Cardiac atrium fibroblast (primary cell): ENCODE results near the gene KRTAP9-8. TPM values are rescaled to one million over a fixed set of nuclear protein-coding genes. Genes with fewer than 3 reads are reported as not detected.

Experiments
- total RNA-seq: library from RNA; depleted of rRNA; stranded (reverse); fragments of >200 nt; gene quantifications from 2 replicates; pipeline ENCODE4 v1.2.3, GENCODE V29; 2015

KRTAP9-8 gene, protein sequence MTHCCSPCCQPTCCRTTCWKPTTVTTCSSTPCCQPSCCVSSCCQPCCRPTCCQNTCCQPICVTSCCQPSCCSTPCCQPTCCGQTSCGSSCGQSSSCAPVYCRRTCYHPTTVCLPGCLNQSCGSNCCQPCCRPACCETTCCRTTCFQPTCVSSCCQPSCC
- not detected in 2 replicates for total RNA-seq

DNA sequence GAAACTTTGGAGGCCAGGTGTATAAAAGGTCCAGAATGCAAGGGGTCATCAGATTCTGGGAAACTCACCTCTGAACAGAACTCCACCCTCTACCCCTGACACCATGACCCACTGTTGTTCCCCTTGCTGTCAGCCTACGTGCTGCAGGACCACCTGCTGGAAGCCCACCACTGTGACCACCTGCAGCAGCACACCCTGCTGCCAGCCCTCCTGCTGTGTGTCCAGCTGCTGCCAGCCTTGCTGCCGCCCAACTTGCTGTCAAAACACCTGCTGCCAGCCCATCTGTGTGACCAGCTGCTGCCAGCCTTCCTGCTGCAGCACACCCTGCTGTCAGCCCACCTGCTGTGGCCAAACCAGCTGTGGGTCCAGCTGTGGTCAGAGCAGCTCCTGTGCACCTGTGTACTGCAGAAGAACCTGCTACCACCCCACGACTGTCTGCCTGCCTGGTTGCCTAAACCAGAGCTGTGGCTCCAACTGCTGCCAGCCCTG lies at the start of gene KRTAP9-8:
TSS of gene KRTAP9-8 (plus strand) at position 51 of the 489 bp plus-strand sequence. CDS start at position 104, 53 bp downstream.

DNA sequence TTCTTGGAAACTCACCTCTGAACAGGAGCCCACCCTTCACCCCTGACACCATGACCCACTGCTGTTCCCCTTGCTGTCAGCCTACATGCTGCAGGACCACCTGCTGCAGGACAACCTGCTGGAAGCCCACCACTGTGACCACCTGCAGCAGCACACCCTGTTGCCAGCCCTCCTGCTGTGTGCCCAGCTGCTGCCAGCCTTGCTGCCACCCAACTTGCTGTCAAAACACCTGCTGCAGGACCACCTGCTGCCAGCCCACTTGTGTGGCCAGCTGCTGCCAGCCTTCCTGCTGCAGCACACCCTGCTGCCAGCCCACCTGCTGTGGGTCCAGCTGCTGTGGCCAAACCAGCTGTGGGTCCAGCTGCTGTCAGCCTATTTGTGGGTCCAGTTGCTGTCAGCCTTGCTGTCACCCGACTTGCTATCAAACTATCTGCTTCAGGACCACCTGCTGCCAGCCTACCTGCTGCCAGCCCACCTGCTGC lies 47.9 kb upstream of the KRTAP9-8 start, which contains the start of gene KRTAP9-1:
TSS of gene KRTAP9-1 (plus strand) at position 51 of the 482 bp plus-strand sequence. CDS start at position 51, 0 bp downstream.

DNA sequence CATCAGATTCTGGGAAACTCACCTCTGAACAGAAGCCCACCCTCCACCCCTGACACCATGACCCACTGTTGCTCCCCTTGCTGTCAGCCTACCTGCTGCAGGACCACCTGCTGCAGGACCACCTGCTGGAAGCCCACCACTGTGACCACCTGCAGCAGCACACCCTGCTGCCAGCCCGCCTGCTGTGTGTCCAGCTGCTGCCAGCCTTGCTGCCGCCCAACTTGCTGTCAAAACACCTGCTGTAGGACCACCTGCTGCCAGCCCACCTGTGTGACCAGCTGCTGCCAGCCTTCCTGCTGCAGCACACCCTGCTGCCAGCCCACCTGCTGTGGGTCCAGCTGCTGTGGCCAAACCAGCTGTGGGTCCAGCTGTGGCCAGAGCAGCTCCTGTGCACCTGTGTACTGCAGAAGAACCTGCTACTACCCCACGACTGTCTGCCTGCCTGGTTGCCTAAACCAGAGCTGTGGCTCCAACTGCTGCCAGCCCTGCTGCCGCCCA lies 11.2 kb upstream of the KRTAP9-8 start, which contains the start of gene KRTAP9-2:
TSS of gene KRTAP9-2 (plus strand) at position 51 of the 498 bp plus-strand sequence. CDS start at position 58, 7 bp downstream.

GRCh38 chr17:41232399-41233105 lies 5.2 kb upstream of the KRTAP9-8 start, which contains the start of gene KRTAP9-3:
KRTAP9-3 (plus strand) TSS chr17:41232449; CDS start chr17:41232502, 53 bp downstream.

DNA sequence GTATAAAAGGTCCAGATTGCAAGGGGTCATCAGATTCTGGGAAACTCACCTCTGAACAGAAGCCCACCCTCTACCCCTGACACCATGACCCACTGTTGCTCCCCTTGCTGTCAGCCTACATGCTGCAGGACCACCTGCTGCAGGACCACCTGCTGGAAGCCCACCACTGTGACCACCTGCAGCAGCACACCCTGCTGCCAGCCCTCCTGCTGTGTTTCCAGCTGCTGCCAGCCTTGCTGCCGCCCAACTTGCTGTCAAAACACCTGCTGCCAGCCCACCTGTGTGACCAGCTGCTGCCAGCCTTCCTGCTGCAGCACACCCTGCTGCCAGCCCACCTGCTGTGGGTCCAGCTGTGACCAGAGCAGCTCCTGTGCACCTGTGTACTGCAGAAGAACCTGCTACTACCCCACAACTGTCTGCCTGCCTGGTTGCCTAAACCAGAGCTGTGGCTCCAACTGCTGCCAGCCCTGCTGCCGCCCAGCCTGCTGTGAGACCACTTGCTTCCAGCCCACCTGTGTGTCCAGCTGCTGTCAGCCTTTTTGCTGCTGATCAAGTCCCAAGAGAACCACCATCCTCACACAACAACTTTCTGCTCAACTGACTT lies 11.9 kb downstream of the KRTAP9-8 start, which contains the start of gene KRTAP9-4:
TSS of gene KRTAP9-4 (plus strand) at position 51 of the 604 bp plus-strand sequence. CDS start at position 85, 34 bp downstream.

DNA sequence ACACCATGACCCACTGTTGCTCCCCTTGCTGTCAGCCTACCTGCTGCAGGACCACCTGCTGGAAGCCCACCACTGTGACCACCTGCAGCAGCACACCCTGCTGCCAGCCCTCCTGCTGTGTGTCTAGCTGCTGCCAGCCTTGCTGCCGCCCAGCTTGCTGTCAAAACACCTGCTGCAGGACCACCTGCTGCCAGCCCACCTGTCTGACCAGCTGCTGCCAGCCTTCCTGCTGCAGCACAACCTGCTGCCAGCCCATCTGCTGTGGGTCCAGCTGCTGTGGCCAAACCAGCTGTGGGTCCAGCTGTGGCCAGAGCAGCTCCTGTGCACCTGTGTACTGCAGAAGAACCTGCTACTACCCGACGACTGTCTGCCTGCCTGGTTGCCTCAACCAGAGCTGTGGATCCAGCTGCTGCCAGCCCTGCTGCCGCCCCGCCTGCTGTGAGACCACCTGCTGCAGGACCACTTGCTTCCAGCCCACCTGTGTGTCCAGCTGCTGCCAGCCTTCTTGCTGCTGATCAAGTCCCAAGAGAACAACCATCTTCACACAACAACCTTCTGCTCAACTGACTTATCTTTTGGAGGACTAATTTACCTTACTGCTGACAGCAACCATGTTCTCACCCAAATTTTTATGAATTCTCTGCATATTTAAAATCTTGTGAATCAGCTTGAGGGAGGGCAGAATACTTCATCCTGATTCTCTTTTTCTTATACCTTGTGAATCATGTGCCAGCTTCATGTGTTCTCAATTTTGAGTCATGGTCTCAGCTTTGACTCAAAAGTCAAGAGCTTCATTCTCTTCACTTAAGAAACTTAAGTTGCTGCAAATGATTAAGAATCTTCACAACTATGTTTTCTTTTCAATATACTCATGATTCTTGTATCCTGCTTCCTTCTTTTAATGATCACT lies 17.8 kb downstream of the KRTAP9-8 start, which contains the start of gene KRTAP9-9:
TSS of gene KRTAP9-9 (plus strand) at position 4 of the 910 bp plus-strand sequence.

DNA sequence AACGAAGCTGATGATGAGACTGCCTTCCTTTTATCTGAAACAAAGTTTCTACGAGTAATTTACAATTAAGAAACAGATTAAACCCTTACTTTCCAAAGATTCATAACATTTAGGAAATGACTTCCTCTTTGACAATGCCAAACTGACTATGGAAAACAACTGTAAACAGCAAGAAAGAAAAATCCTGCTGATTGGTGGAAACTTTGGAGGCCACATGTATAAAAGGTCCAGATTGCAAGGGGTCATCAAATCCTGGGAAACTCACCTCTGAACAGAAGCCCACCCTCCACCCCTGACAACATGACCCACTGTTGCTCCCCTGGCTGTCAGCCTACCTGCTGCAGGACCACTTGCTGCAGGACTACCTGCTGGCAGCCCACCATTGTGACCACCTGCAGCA lies 27.3 kb downstream of the KRTAP9-8 start, which contains the start of gene KRTAP9-6:
TSS of gene KRTAP9-6 (plus strand) at position 301 of the 400 bp plus-strand sequence. CDS start at position 301, 0 bp downstream.

DNA sequence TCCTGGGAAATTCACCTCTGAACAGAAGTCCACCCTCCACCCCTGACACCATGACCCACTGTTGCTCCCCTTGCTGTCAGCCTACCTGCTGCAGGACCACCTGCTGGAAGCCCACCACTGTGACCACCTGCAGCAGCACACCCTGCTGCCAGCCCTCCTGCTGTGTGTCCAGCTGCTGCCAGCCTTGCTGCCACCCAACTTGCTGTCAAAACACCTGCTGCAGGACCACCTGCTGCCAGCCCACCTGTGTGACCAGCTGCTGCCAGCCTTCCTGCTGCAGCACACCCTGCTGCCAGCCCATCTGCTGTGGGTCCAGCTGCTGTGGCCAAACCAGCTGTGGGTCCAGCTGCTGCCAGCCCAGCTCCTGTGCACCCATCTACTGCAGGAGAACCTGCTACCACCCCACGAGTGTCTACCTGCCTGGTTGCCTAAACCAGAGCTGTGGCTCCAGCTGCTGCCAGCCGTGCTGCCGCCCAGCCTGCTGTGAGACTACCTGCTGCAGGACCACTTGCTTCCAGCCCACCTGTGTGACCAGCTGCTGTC lies 37.9 kb downstream of the KRTAP9-8 start, which contains the start of gene KRTAP9-7:
TSS of gene KRTAP9-7 (plus strand) at position 51 of the 543 bp plus-strand sequence. CDS start at position 51, 0 bp downstream.

Other genes starting within 250 kb of the KRTAP9-8 start
- gene KRTAP3-3, start 243.8 kb upstream of the KRTAP9-8 start, total RNA-seq, result not detected in 2 replicates
- gene KRTAP3-2, start 238.1 kb upstream of the KRTAP9-8 start, total RNA-seq, result not detected in 2 replicates
- not detected in 2 replicates for gene KRTAP3-1, start 228.9 kb upstream of the KRTAP9-8 start, total RNA-seq
- not detected in 2 replicates for gene KRTAP1-5, start 210.8 kb upstream of the KRTAP9-8 start, total RNA-seq
- gene KRTAP1-4, start 207.8 kb upstream of the KRTAP9-8 start, total RNA-seq, result not detected in 2 replicates
- not detected in 2 replicates for gene KRTAP1-3, start 203.1 kb upstream of the KRTAP9-8 start, total RNA-seq
- gene KRTAP1-1, start 196.5 kb upstream of the KRTAP9-8 start, total RNA-seq, result not detected in 2 replicates
- not detected in 2 replicates for gene KRTAP2-1, start 190.7 kb upstream of the KRTAP9-8 start, total RNA-seq
- gene KRTAP2-2, start 182.8 kb upstream of the KRTAP9-8 start, total RNA-seq, result not detected in 2 replicates
- gene KRTAP2-3, start 177.9 kb upstream of the KRTAP9-8 start, total RNA-seq, result not detected in 2 replicates
- gene KRTAP2-4, start 172.1 kb upstream of the KRTAP9-8 start, total RNA-seq, result not detected in 2 replicates
- not detected in 2 replicates for gene KRTAP4-7, start 153.8 kb upstream of the KRTAP9-8 start, total RNA-seq
- not detected in 2 replicates for gene KRTAP4-8, start 139.9 kb upstream of the KRTAP9-8 start, total RNA-seq
- gene KRTAP4-16, start 135.8 kb upstream of the KRTAP9-8 start, total RNA-seq, result not detected in 2 replicates
- not detected in 2 replicates for gene KRTAP4-9, start 132.6 kb upstream of the KRTAP9-8 start, total RNA-seq
- not detected in 2 replicates for gene KRTAP4-11, start 119.6 kb upstream of the KRTAP9-8 start, total RNA-seq
- not detected in 2 replicates for gene KRTAP4-12, start 113.8 kb upstream of the KRTAP9-8 start, total RNA-seq
- not detected in 2 replicates for gene KRTAP4-6, start 97.5 kb upstream of the KRTAP9-8 start, total RNA-seq
- not detected in 2 replicates for gene KRTAP4-5, start 88.2 kb upstream of the KRTAP9-8 start, total RNA-seq
- not detected in 2 replicates for gene KRTAP4-4, start 77.3 kb upstream of the KRTAP9-8 start, total RNA-seq
- gene KRTAP4-3, start 69.8 kb upstream of the KRTAP9-8 start, total RNA-seq, result not detected in 2 replicates
- not detected in 2 replicates for gene KRTAP4-2, start 59.8 kb upstream of the KRTAP9-8 start, total RNA-seq
- not detected in 2 replicates for gene KRTAP4-1, start 53.1 kb upstream of the KRTAP9-8 start, total RNA-seq
- gene KRTAP9-1, start 48.1 kb upstream of the KRTAP9-8 start, total RNA-seq, result not detected in 2 replicates
- gene KRTAP9-2, start 11.4 kb upstream of the KRTAP9-8 start, total RNA-seq, result not detected in 2 replicates
- not detected in 2 replicates for gene KRTAP9-3, start 5.5 kb upstream of the KRTAP9-8 start, total RNA-seq
- gene KRTAP9-4, start 11.7 kb downstream of the KRTAP9-8 start, total RNA-seq, result not detected in 2 replicates
- gene KRTAP9-9, start 17.4 kb downstream of the KRTAP9-8 start, total RNA-seq, result not detected in 2 replicates
- gene KRTAP9-6, start 27.4 kb downstream of the KRTAP9-8 start, total RNA-seq, result not detected in 2 replicates
- gene KRTAP9-7, start 37.7 kb downstream of the KRTAP9-8 start, total RNA-seq, result not detected in 2 replicates
- not detected in 2 replicates for gene KRTAP29-1, start 64.9 kb downstream of the KRTAP9-8 start, total RNA-seq
- gene KRTAP16-1, start 71.3 kb downstream of the KRTAP9-8 start, total RNA-seq, result not detected in 2 replicates
- gene KRTAP17-1, start 77.7 kb downstream of the KRTAP9-8 start, total RNA-seq, result not detected in 2 replicates
- not detected in 2 replicates for gene KRT33A, start 112.8 kb downstream of the KRTAP9-8 start, total RNA-seq
- not detected in 2 replicates for gene KRT33B, start 131.8 kb downstream of the KRTAP9-8 start, total RNA-seq
- gene KRT34, start 144.3 kb downstream of the KRTAP9-8 start, total RNA-seq, result not detected in 2 replicates
- gene KRT31, start 159.6 kb downstream of the KRTAP9-8 start, total RNA-seq, result not detected in 2 replicates
- not detected in 2 replicates for gene KRT37, start 186.6 kb downstream of the KRTAP9-8 start, total RNA-seq
- gene KRT38, start 203.0 kb downstream of the KRTAP9-8 start, total RNA-seq, result not detected in 2 replicates
- not detected in 2 replicates for gene KRT32, start 229.4 kb downstream of the KRTAP9-8 start, total RNA-seq
- gene KRT35, start 243.2 kb downstream of the KRTAP9-8 start, total RNA-seq, result not detected in 2 replicates